HG03175 (cell line): ENCODE measurements around the gene CTNNBIP1.
"Not testable (repeated sequence)": the region's sequence is repeated elsewhere in the genome, so short reads cannot be mapped to it uniquely, and the experiment has no call there.

Experiments used
- ATAC-seq: cut with Tn5 transposase; IDR thresholded peaks from one replicate; pipeline ENCODE4 v1.9.1; 2021; ENCODE audit warnings: mild to moderate bottlenecking, moderate library complexity; ENCODE audit not compliant: unreplicated experiment

Gene CTNNBIP1, protein sequence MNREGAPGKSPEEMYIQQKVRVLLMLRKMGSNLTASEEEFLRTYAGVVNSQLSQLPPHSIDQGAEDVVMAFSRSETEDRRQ

DNA sequence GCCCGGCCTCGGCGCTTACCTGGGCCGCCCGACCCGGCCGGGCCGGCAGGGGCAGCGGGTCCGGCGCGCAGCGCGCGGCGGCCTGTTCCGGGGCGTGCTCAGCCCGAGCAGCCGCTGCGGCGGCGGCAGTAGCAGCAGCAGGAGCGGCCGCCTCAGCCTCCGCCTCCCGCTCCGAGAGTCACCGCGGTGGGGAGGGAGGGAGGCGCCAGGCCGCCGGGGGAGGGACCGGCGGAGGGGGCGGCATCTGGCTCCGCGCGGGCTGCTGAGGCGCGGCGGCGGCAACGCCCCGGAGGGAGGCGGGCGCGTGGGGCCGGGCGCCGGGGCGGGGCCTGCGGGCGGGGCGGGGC lies at the start of gene CTNNBIP1:
Gene CTNNBIP1 (minus strand): TSS at position 194 of the 347 bp plus-strand sequence. CDS start 38,205 bp downstream, outside the sequence.
- ATAC-seq = peak; percentile 75

DNA sequence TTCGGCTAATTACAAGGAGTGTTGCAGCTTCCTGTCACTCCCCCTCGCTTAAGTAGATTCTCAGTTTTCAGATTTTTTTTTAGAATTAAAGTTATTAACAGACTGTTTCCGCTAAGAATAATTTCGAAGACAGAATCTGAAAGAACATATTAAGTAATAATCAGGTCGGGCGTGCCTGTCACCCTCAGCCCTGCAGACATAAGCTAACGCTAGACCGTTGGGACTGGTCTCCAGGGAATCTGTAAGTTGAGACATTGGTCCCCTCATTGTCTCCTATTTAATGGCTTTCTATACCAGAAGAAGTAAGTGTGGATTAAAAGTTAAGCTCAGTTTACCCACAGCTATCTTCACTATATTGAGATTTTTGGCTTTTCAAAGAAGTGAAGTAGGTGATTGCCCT lies 47.7 kb upstream of the CTNNBIP1 start:
- no peak for ATAC-seq

DNA sequence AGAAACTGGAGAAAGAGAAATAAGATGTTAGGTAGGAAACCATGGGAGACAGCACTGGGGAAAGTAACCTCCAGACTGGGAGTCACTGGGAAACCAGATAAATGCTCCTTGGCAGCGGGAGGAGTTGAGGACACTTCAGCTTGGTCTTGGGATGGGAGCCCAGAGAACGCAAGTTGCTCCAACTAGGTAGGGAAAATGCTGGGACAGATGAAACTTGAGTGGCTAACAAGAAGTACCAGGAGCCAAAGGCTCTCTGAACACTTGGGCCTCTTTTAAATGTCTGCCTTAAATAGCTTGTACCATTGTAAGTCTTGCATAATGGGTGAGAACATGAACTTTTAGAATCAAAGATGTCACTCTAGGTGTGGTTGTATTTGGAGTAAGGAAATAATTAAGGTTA lies 36.2 kb upstream of the CTNNBIP1 start:
- no peak for ATAC-seq

DNA sequence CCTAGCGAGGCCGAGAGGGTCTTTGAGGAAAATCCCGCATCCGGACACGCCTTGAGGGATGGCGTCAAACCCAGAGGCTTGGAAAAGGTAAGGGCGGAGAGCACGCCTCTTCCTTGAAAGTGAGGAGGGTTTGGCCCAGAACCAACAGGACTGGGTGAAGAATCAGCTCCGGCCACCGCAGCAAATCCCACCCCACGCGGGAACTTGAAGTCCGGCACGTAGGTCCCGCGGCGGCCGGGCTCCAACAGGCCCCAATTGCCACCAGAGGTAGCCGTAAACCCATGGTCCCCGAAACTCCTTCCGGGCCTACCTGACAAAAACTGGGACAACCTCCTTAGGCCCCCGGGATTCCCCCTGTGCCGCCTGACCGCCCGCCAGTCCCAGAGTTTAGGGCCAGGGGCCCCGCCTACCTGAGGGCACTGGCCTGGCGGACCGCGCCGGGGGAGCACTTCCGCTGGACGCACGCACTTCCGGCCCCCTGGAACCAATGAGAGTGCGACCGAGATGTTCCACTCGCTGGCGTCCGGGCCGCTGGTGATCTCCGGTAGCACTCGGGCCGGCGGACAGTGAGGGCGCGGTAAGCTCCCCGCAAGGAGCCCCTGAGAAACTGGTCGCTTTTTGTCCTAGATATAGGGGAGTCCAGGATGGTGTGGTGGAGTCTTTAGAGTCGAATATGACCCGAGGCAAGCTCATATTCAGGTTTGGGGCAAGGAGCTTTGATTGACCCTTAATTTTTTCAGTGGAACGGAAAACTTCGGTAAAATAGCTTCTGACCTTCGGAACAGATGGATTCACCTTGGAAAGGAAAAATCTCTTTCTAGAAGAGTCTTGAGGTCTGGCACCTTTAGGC lies 33.1 kb upstream of the CTNNBIP1 start, which contains the start of the genes LZIC and NMNAT1:
Gene LZIC (minus strand): TSS at position 453 of the 850 bp plus-strand sequence. CDS start 6,772 bp downstream, outside the sequence.
Gene NMNAT1 (plus strand): TSS at position 537 of the 850 bp plus-strand sequence. CDS start 28,599 bp downstream, outside the sequence.
- peak; percentile 94 for ATAC-seq

DNA sequence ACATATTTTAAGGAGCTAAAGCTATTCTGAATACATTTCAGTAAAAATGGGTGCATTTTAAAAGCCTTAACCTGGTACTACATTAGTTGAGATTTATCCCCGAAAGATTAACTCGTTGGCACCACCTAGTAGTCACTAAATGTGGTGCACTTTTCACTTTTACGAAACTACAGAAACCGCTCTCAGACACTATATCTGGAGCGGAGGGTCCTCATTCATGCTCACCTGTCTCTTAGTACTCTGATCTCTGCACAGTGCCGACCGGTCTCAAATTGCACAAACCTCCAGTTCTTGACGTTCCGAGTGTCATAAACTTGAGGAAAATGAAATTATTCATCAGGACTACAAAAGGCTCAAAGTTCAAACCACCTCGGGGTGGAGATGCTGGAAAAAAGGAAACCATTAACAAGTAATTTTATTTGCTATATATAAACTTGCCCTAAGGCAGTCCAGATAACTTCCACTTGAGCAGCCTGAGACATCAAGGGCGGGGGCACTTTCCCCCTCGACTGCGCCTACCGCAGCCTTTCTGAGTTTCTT lies 32.4 kb upstream of the CTNNBIP1 start:
- ATAC-seq = peak; percentile 34

DNA sequence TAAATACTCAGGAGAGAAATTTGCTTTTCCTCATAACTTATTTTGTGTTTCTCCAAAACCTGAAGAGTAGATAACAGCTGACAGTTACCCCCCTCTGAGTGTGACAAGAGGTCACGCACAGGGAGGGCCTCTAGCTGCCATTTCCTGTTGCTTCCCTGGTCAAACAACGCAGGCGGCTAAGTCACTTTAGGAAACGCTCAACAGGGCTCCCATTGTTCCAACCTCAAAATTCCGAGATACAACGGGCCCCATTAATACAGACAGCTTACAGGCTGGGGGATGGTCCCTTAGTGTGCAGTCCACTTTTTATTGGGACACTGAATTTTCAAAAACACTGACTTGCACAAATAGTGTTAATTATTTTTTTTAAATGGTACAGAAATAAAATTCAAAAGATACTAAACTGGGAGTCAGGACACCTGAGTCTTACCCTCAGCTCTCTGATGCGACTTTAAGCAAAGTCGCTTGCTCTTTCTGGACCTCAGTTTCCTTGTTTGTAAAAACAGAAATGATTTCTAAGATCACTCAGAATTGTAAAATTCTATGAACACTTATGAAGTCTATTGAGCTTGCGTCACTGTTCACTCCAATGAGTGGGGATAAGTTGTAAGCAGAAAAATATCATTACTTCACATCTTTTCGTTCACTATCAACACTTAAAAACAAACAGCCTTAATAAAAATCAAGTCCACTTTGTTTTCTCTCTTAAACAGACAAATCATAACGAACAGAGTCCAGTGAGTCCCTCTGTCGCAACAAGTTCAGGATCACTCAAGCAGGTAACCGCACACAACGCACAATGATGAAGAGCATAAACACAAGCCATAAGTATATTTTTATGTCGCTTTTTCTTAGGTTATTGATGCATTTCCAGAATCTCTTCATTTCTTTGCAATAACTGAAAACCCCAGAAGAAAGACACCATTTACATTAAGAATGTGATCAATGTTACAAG lies 19.6 kb upstream of the CTNNBIP1 start:
- ATAC-seq = no peak

DNA sequence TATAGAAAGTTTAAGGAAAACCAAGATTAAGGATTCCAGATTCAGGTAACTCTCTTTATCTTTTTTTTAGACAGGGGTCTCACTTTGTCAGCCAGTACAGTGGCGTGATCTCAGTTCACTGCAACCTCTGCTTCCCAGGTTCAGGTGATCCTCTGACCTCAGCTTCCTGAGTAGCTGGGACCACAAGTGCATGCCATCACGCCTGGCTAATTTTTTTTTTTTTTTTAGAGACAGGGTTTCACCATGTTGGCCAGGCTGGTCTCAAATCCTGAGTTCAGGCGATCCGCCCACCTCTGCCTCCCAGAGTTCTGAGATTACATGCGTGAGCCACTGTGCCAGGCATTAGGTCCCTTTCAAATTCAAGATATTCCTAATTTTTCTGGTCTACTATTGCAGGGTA lies 17.2 kb upstream of the CTNNBIP1 start:
- ATAC-seq = no peak

DNA sequence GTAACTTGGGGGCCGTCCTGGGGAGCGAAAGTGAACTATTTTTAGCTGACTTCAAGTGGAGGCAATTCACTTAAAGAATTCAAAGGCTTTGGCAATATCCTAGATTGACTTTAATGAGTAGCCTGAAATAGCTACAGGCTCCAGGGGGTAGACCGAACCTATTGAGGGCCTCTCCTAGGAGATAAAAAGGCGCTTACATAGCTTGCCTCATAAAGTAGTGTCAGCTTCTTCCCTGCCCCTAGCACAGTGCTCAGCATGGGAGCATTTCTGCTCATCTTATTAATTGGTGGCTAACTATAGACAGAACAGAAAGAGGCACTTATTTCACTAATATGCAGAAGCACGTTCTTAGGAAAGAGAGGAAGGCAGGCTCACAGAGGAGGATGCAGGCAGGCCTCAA lies 12.3 kb upstream of the CTNNBIP1 start:
- ATAC-seq = no peak

DNA sequence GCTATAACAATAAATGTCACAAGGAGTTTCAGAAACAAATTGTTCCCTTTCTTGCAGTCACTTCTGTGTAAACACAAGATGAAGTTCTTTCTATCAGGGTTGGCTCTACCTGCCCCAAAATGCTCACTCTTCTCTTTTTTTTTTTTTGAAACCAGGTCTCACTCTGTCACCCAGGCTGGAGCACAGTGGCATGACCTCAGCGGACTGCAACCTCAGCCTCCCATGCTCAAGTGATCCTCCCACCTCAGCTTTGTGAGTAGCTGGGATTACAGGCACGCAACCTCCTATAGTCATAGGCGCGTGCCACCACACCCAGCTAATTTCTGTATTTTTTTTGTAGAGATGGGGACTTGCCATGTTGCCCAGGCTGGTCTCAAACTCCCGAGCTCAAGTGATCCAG lies 10.5 kb upstream of the CTNNBIP1 start:
- ATAC-seq = no peak

DNA sequence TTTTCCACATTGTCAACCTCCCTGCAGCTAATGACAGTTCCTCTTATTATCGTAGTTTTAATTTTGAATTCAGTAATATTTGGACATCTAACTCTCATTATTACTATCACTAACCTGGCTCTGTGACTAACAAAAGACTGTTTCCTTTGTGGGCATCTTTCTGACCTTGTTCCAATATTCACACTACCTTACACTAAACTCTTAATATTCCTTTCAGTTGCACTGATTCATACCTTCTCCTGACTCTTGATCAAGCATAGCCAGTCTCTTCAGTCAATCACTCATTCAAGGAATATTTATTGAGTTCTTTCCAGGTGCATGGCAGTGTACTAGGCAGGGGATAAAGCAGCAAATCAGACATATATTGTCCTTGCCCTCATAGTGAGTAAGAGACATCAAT lies 7.8 kb upstream of the CTNNBIP1 start:
- no peak for ATAC-seq

DNA sequence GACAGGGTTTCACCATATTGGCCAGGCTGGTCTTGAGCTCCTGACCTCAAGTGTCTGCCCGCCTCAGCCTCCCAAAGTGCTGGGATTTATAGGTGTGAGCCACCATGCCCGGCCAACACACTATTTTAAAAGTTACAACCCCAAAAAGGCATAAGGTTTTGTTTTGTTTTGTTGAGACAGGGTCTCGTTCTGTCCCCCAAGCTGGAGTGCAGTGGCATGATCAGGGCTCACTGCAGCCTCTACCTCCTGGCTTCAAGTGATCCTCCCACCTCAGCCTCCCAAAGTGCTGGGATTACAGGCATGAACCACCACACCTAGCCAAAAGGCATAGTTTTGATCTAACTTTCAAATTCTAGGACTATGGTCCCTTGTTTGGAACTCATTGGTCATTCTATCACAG lies 7.4 kb upstream of the CTNNBIP1 start:
- ATAC-seq = not testable (repeated sequence)

DNA sequence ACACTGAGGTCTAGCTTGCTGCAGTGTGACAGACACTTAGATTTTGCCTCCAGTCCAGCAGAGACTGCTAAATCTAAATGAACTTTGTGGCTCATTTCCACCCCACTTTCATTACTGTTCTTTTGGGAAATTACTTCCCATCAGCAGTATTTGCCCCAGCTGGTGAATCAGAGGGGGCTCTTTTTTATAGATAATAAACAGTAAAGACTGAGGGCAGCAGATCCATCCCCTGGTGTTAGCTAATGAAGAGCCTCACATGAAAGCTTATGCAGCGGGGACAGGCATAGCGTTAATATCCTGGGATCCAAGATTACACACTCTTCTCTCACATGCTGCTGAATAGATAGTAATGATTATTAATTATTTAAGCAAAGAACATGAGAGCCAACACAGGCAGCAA lies 6.4 kb upstream of the CTNNBIP1 start:
- ATAC-seq = no peak

DNA sequence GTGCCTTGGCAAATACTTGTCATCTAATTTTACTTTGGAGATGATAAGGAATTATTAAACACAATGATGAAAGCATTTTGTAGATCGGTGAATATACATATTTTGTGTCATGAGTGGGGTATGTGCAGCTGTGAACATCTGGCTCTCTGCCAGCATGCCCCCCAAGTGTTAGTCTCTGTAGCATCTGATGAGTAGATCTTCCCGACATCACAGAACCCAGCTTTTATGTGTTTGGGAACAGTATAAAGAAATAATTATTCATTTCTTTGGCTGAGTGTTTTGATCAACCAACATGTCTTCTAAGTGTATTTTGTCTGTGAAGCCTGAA lies 4.5 kb upstream of the CTNNBIP1 start:
- ATAC-seq = no peak

DNA sequence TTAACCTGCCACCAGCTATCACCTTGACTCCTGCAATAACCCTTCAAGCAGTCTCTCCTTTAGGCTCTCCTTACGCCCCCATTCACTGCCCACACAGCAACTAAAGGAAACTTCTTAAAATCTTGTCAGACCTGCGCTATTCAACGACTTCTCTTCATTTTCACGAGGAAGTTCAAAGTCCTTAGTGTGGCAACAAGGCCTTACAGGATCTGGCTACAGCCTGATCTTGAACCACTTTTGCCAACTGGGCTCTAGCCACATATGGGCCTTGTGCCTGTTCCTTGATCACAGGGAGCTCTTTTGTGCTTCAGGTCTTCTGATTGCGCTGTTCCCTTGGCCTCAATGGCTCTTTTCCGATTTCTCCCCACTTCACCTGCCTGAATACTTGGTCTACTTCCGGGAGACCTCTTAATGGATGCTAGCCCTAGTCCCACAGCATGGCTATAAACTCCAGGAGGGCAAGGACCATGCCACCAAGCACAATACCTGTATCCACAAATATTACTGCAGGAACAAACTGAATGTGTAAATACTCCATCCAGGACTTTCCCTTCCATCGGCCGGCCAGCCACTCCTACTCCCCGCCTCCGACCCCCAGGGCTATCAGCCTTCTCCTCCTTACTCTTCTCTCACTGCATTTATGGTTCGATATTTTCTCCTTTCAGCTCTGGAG lies 2.3 kb upstream of the CTNNBIP1 start:
- no peak for ATAC-seq

DNA sequence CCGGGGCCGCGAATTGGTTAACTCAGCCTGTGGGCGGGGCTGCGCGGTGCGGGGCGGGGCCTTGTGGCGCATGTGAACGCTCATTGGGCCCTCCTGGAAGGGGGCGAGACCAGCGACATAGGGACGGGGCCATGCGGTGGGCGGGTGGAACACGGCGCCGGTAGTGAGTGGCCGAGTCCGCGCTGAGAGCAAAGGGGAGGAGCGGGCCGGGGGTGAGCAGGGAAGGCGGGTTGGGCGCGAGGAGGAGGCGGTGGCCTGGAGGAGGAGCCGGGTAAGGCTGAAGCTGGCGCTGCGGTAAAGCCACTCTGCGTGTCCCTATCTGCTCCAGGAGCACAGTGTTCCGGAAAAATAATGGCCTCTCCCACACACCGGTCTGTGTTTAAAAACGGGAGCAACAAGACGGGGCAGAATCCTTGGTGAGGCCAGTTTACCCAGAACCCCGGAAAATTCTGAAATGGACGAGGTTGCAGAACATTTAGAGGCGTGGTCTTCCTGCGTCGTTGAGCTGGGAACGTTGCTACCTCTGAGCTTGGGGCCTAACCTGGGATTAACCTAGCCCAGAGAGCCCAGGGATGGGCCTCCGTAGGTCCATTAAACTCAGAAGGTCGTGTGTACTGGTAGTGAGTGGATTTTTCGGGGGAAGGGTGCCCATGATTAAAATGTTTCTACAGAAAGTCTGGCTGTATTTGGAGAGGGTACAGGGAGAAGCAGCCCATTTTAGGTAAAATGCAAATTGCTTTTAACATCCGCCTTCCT lies 532 bp upstream of the CTNNBIP1 start:
- peak; percentile 96 for ATAC-seq

DNA sequence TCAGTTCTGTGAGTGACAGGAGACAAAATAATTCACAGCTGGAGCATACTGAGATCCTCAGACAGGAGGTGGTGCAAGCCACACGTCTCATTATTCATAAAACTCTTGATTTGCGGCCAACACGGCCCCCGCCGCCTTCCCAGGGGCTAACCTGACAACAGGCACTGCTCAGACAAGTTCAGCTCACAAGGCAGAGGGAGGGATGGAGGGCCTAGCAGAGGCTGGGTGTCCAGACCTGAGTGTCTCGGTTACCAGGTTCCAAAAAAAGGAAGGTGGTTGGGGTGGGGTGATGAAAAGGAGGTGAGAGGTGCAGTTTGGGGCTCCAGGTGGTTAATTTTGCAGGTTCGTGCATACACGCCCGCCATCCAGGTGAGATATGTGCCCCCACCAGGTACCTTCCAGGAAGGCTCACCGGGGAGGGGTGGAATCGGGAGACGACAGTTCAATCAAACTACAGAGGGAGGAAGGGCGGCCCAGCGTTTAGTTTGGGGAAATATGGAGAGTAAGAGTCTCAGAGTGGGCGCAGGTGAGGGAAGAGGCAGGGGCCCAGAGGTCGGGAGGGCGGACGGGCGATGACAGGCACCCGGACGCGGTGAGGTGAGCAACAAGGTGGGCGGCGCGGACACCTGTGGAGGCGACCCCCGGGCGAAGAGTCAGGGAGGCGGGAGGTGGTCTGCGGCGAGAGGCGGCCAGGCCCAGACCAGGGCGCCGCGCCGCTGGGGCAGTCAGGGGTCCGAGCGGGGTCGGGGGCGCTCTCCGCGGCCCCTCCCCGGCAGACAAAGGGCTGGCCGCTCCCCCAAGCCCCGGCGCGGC lies 629 bp downstream of the CTNNBIP1 start:
- no peak for ATAC-seq

DNA sequence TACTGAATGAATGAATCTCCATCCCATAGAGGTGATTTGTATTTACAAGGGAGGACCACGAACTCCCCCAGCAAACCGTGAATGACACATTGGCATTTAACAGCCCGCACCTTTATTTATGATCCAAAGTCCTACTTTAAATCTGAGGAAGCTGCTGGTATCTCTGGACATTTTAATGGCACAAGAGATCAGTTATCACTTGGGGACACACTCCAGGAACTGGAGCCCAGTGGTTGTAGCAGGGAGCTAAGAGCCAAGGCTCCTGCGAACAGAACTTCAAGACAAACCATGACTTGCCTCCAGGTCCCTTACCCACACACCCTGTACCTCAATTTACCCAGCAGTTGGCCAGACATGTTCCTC lies 1.2 kb downstream of the CTNNBIP1 start:
- ATAC-seq = no peak

DNA sequence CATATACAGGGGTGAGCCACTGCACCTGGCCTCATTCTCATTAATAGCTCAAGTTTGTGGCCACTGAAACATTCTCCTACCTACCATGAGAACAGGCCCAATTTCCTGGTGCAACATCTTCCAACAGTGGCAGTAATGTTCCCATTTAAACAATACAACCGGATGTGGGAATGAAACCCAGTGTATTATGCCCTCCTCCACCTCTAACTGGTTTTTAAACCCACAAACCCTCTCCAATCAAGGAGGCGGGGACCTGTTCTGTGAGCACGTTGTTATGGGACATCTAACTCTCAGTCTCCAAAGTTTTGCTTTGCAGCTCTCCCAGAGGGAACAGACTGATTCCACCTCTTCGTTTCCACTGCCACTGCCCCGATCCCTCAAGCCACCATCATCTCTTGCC lies 2.6 kb downstream of the CTNNBIP1 start:
- ATAC-seq = no peak

DNA sequence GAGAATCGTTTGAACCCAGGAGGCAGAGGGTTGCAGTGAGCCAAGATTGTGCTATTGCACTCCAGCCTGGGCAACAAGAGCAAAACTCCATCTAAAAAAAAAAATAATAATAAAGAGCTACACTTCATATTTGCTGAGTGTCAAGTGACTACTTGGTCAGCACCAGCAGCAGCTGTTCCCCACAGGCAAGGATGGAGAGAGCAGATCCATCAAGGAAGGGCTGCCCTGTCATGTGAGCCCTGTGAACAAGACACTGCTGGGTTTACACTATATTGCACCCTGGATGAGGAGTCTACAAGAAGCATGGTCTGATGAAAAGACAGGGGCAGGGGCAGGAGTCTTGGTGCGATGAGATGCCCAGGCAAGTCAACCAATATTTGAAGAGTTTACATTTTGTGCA lies 3.6 kb downstream of the CTNNBIP1 start:
- no peak for ATAC-seq
